Astrocyte (in vitro differentiated cells and primary cell): Measurements from ENCODE around the gene PRKAR1A.

Experiments
- CTCF ChIP-seq: IDR thresholded peaks from 2 replicates; pipeline ENCODE4 v1.5.1; 2011; ENCODE audit warnings: low read depth, mild to moderate bottlenecking, inconsistent platforms, low read length, moderate library complexity; ENCODE audit not compliant: insufficient read depth
- EZH2 ChIP-seq: IDR thresholded peaks from 2 replicates; pipeline ENCODE4 v1.6.1; 2012; ENCODE audit warnings: mild to moderate bottlenecking, low read length, inconsistent platforms; ENCODE audit not compliant: insufficient read depth

- TF ChIP-seq EZH2: no peak
- TF ChIP-seq CTCF: no peak
These were observed 55.4 kb downstream of the PRKAR1A start for GRCh38 chr17:68567581-68567980.
